HG02678 (cell line): ENCODE measurements around the gene TNIK.
A peak's percentile ranks its signal among the peaks of the same experiment; 100 is the strongest.
"Not testable (repeated sequence)": the region's sequence is repeated elsewhere in the genome, so short reads cannot be mapped to it uniquely, and the experiment has no call there.

ENCODE experiments used
- ATAC-seq: cut with Tn5 transposase; IDR thresholded peaks from one replicate; pipeline ENCODE4 v1.9.1; 2021; ENCODE audit warnings: mild to moderate bottlenecking, moderate library complexity; ENCODE audit not compliant: unreplicated experiment

Gene TNIK

DNA sequence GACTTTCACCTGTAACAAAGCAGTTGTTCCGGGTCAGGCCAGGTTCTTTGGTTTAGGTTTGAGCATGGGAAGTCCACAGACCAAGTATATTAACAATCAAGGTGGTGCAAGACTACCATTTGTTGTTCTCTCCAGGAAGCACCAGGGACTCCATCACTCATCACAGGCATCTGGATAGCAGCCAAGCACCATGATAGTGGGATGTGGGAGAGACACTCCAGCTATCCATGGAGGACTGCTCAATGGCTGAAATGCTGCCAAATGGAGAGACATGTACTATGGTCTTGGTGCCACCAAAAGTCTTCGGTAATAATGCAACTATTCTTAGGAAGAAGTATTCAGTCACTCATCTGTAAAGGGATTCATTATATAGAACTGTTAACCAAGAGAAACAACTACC lies 143.0 kb downstream of the TNIK start:
- no peak for ATAC-seq

DNA sequence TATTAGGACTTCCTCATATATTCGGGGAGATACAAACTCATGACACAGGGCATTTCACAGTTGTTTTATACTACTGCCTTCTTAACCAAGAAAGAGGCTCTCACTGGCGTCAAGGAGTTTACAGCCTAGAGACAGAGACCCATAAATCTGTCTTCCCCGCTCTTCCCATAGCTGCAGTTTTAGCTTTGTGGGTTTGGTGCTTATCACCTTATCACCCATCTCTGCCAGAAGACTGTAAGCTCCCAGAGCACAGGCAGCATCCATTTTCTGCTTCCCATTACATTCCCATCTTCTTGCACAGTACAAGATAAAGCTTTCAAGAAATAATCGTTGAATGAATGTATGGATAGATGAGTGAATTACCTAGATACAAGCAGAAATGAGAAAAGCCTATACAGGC lies 144.3 kb downstream of the TNIK start:
- ATAC-seq = no peak

DNA sequence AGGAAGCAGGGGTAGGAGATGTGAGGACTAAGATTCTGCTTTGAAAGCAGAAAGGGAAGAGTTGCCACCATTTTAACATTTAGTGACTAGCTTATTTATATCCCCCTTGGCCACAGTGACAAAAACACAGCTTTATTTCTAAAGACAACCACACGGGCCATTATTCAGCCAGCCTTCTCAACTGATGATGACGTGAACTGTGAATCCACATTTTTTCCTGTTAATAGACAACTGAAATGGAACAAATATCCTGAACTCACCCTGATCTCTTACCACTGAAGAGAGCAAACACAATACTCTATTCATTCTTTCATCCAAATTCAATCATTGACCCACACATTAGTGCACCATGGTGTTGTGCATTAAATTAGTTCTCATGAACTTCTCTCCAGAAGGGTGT lies 145.1 kb downstream of the TNIK start:
- no peak for ATAC-seq

DNA sequence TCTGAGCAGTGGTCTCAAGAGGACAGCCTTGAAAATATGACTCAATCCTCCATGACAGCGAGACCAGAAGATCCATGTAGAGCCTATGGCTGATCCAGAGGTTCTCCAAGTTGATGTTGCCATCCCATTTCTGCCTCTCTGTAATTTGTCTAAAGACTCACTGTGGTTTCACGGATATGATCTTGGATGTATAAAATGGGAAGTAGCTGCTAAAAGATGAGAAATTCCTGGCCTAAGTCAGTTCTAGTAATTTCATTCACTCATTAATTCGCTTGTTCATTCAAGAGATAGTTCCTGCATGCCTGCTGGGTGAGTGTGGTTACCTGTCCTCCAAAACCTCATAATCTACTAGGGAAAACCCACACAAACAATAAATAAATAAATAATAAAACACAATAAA lies 145.9 kb downstream of the TNIK start:
- no peak for ATAC-seq

DNA sequence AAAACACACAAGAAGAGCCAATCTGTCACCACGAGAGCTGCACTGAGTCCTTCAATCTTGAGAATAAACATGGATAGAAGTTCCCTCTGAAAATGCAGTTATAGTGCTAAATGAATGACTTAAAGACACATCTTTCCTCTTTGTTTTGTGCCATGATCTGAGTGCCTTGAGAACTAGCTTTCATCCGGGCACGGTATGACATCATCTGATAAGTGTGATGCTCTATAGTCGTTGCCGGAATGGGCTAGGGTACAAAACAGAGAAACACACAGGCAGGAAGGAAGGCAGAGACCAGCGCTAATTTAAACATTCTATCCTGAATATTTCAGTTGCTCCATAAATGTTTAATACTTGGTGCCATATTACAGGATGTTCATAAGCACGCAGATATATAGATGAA lies 146.5 kb downstream of the TNIK start:
- ATAC-seq = no peak

DNA sequence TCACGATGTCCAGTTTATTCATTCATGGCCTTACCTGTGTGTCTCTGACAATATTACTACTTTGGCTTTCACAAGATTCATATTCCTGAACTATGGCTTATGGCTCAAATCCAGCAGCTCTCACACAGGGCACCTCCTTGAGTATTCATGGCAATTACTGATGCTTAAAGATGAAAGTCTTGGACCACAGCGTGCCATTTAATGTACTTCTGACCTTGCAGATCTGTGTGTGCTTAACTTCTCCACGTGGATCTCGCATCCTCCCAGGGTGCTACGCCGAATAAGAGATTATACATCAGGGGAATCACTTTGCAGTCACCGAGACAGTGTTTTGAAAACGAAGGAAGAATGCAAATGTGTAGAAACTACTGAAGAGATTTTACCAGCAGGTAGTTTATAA lies 147.5 kb downstream of the TNIK start:
- no peak for ATAC-seq

DNA sequence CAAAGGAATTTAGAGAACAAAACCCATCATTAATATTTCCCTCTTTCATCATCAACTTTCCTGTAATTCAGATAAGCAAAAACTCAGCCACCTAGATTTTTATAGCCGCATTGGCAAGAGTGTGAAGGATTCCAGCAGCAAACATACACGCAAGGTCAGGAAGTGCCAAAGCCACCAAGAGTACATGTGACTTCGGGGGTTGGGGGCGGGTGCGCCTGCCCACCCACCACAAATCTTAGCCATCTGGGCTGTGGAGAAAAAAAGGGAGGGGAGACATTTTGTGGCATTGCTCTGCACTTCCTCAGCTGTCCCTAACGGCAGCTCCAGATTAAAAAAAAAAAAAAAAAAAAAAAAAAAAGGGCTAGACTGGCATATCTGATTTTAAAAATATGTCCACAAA lies 148.4 kb downstream of the TNIK start:
- ATAC-seq = no peak

DNA sequence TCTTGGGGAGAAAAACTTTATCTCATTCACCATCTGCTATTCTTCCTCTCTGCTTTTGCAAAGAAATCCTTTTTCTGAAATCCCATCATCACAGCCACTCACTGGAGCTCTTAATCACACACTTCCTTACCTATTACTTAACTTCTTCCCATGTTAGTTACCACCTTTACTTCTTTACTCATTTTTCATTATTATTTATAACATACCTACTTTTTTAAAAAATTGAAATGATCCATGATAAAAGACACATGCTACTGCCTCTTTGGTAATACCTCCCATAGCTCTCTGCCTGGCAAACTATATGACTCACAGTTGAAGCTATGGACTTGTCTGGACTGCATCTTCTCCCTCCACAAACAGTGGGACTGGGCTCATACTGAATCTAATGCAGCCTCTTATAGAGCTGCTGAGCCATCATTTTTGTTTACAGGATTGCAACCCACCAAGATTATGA lies 150.3 kb downstream of the TNIK start:
- ATAC-seq = no peak

DNA sequence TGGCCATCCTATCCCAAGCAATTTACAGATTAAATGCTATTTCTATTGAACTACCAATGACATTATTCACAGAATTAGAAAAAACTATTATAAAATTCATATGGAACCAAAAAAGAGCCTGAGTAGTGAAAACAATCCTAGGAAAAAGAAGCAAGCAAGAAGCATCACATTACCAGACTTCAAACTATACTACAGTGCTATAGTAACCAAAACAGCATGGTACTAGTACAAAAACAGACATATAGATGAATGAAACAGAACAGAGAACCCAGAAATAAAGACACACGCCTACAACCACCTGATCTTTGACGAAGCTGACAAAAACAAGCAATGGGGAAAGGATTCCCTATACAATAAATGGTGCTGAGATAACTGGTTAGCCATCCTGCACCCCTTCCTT lies 152.2 kb downstream of the TNIK start:
- ATAC-seq = no peak

DNA sequence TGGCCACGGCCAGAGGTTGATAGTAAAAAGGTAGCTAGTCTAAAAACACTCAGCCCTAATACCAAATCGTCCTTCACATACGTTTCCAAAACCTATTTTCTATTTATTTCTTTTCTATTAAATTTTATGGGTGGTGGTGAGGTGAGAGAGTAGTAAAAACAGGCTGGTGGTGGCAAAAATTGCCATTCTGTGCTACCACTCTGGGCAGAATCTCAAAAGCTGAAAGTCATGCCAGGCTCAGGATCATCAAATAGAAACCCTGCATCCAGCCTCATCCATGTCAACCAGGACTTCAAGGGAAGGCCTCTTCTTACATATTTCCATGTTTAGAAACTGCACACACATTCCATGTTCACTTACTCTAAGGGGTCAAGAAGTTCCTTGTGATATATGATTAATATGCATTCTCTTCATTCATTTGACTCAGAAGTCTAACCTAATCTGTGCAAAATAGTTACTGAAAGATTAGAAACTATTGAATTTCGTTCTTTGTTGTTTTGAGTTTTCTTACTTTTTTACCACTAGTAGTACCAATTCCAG lies 153.1 kb downstream of the TNIK start:
- no peak for ATAC-seq

DNA sequence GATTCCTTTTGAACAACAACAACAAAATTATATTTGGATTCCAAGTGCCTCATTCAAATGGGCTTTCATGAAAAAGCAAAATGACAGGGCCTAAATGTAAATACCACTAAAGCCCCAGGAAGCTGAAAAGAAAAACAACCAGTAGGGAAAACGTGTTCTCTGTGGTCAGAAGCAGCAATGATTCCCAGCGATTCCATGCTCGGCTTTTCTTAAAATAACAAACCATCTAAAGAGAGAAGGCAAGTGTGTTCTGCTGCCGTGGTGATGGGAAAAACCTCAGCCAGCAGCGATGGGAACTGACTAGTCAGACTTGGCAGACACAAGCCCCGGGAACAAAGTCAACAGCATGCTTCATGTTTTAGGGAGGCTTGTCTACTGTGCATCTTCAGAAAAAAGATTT lies 153.6 kb downstream of the TNIK start:
- ATAC-seq = no peak

DNA sequence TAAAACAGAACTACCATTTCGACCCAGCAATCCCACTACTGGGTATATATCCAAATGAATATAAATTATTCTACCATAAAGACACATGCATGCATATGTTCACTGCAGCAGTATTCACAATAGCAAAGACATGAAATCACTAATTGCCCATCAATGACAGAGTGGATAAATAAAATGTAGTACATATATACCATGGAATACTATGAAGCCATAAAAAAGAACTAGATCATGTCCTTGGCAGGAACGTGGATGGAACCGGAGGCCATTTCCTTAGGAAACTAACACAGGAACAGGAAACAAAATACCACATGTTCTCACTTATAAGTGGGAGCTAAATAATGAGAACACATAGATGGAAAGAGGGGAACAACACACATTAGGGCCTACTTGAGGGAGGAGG lies 154.4 kb downstream of the TNIK start:
- ATAC-seq = not testable (repeated sequence)

DNA sequence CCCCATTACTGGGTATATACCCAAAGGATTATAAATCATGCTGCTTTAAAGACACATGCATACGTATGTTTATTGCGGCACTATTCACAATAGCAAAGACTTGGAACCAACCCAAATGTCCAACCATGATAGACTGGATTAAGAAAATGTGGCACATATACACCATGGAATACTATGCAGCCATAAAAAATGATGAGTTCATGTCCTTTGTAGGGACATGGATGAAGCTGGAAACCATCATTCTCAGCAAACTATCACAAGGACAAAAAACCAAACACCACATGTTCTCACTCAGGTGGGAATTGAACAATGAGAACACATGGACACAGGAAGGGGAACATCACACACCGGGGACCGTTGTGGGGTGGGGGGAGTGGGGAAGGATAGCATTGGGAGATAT lies 155.7 kb downstream of the TNIK start:
- ATAC-seq = not testable (repeated sequence)

DNA sequence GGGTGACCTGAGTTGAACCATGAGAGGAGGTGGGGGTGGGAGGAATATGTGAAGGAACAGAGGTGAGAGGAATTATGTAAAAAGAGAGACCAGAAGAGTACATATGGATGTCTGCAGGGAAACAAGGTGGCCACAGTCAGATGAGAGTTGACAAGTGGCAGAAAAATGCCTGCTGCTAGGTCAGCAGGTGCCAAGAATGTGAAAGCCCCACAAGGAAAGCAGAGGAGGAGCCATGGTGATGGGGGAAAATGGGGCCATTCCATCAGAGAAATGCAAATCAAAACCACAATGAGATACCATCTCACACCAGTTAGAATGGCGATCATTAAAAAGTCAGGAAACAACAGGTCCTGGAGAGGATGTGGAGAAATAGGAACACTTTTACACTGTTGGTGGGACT lies 156.2 kb downstream of the TNIK start:
- ATAC-seq = not testable (repeated sequence)

DNA sequence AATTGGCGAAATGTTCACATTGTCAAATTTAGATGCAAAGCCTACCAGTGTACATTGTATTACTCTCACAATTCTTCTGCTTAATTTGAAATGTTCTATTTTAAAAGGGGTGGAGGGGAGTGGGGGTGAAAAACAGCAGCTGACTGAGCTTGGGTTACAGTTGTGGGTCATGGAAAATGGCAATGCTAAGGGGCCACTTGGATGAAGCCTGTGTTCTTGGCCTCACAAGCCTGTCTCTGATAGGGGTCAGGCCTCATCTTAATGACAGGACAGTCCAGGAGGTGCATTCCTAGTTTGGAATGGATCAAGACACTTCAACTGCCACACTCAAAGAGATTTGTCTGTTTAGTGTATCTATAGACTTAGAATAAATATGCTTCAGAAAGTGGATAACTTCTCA lies 158.2 kb downstream of the TNIK start:
- ATAC-seq = no peak

DNA sequence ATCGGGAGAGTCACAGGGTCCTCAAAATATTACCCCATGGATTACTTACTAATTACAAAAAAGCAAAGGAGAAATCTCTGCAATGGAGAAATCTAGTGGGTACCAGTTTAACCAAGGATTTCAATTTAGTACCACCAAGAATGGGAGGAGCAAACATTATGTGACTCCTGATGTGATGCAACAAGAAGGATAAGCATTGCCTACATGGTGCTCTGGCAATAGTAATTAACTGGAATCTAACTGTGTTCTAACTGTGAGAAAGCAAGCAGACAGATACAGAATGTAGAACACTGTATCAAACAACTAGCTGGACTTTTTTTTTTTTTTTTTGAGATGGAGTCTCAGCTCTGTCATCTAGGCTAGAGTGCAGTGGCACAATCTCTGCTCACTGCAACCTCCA lies 159.2 kb downstream of the TNIK start:
- no peak for ATAC-seq

DNA sequence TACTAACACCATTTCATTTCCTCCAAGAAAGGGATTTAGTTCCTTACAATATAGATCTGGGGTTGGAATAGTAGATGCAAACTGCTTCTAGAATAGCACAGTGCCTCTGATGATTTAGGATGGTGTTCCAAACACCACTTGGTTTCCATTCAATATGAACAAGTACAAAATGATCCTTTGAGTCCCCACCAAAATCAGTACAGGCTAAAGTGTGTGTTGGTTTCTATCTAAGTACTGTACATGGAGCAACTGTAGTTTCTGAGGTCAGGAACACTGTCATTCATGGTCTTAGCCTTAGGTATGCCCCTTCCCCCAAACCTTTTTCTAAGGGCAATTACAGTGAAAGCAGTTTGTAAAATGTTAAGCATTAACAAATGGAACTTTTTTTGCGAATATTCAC lies 162.3 kb downstream of the TNIK start:
- no peak for ATAC-seq

DNA sequence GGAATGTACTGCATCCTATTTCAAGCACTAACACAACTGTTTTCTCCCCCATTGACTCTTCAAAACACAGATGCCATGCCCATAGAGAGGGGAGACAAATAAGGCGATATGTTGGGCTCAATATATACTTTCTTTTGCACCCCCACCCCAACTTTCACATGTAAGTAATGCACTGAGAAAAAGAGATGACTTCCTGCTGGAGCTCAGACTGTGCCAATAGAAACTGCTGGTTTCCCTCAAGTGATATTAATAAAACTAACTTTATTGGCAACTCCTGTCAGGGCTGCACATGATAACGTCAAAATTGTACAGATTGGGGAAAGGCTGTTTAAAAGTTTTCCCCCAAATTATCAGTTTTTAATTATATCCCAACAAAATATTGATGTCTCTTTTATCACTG lies 163.0 kb downstream of the TNIK start:
- ATAC-seq = no peak

DNA sequence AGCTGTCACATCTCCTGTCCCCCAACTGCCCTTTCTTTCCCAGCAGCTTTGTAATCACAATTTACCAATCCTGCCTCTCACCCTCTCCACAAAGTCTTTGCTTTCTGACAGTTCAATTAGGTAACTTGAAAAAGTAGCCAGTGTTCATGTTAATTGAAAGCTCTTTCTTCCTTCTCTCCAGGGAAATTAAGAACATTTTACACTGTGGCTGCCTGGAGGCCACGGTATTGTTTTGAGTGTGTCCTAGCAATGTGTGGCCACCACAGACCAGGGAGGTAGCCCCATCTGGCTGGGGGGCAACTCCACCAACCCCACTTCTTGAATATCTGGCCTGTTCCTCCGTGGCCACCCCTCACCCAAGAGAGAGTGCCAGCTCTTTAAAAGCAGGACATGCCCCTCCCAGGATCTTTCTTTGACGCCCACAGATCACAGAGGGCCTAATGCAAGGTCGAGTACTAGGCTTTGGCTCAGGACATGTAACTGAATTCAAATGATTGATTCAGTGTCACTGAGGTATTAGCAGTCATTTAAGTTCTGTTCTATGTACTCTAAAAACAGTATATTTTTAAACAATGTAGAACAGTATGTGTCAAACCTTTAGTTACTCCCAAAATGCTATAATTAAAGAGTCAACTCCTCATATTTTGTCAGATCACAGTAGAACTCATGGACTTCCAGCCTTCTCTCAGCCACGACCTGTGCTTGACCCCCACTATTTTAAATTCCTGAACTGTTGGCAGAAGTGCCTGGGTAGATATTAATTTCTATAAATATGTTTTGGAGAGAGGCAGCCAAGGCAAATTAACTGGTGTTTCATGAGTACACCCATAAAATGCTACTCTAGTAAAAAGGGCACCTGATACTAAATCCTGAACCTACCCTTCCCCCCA lies 164.5 kb downstream of the TNIK start:
- ATAC-seq = no peak

DNA sequence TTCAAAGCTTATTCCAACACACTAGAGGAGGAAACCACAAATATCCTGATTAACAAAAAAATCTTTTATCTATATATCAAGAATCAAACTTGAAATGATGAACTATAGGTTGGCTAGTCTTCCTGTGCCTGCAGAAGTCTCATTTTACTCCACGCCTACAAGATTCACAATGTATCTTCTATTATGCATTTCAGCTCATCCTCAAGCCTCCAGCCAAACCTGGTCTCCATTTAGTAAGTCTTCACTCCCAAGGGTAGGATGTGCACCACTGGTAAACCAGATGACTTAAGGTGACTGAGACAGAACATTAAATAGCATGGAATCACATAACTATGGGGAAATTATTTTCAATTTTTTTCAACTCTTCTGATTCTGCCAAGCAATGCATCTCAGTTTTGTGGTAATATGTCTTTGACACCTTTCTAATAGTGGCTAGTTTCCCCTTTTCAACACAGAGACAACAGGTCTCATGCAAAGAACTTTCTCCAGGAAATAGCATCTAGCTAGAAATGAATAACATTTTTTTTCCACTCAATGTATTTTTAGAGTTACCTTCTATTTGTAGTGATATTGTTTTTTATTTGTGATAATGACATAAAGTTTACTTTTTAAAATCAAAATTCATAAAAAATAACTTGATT lies 166.9 kb downstream of the TNIK start:
- peak; percentile 55 for ATAC-seq

DNA sequence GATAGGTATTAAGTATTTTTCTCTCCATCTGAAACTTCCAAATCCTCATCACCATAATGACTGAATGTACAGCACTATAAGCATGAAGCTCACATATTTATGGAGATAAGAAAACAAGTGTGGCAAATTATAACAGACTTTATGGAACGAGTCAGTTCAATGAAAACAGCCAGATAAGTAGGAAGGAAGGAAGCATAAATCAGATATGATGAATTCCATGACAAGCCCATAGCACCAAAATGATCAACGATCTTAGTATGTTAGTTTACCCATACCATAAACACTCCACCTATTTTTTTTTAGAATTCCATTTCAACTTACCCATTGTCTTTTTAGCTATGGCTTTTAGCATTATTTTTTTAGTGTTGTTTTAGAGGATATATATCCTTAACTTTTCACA lies 169.5 kb downstream of the TNIK start:
- ATAC-seq = no peak

DNA sequence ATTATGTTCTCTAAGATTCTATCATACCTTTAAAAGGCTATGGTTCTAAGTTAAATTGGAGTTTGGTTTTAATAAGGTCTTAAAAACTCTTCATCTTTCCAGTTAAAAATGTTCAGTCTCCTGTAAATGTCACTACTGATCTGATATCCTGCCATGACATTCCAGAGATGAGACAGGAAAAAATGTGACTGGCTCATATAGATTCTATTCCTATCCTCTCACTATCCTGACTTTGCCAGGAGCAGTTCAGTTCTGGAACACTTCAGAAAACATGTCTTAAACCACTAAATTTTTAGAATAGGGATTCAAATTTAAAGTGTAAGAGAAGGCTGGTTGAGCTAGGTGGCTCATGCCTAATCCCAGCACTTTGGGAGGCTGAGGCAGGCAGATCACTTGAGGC lies 170.9 kb downstream of the TNIK start:
- ATAC-seq = no peak
